ENCODE results near the gene TWSG1.

- TF ChIP-seq CTCF (conservative IDR thresholded peaks at IDR 0.05; ENCODE audit: low read length) (no peak), EZH2phosphoT487 (IDR thresholded peaks at IDR 0.05; ENCODE audit: borderline replicate concordance) (no peak)
These were observed 30.8 kb downstream of the TWSG1 start for GRCh38 chr18:9365406-9365805.
